ENCODE data around the gene NGF. TPM values are rescaled to one million over a fixed set of nuclear protein-coding genes. Genes with fewer than 3 reads are reported as not detected.

Gene NGF
- total and polyA plus RNA-seq, 2 of the 8 experiments (the other 6 are each of a cell fraction or from before 2014, with no cell fraction given) = 1.6 TPM; not detected in 1

DNA sequence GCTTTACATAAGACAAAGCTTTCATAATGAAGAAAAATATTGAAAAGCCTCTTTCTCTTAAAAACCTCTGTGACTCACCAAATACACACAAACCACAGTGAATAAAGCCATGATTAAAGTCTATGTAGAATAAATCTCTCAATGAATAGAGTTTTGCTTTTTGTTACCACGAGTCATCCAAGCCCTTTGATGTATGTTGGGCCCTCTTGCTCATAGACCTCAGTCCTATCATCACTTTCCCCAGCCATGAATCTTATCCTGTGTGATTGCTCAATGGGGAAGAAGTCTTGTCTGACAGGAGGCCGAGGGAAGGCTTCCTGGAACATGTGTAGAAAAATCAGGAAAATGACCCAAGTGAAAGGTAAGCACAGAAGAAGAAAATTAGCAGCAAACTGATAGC is 60.8 kb downstream of the NGF start:
- Histone ChIP-seq H2BK5ac (ENCODE audit: low read depth, low read length) (no peak overlapping the region), H3K56ac (replicated peaks; ENCODE audit: insufficient read length, low read depth, low read length) (no peak overlapping the region), H3K14ac (ENCODE audit: insufficient read length) (no peak overlapping the region), H4K20me1 (replicated peaks in 1 of 2; ENCODE audit: control insufficient read depth in 1 of 2, insufficient read depth in 2 of 2, low read length in 2 of 2) (no peaks in the 10 kb centered on the region), H3K23ac (ENCODE audit: insufficient read length) (no peak overlapping the region), H2BK12ac (ENCODE audit: low read depth, low read length) (no peak overlapping the region), H3K4me1 (replicated peaks in 1 of 4; ENCODE audit: control insufficient read depth in 3 of 4, insufficient read depth in 4 of 4, low read length in 3 of 4) (no peaks in the 10 kb centered on the region), H2BK20ac (ENCODE audit: low read length) (no peak overlapping the region), H4K91ac (replicated peaks; ENCODE audit: insufficient read length, low read length) (no peak overlapping the region), H2AFZ (ENCODE audit: low read length) (no peak overlapping the region), H3K18ac (ENCODE audit: extremely low read depth, low read length) (no peak overlapping the region), H3K9me3 (ENCODE audit: insufficient read depth in 2 of 2, low read depth in 1 of 2, low read length in 1 of 2) (peaks cover 5 to 7% of the 10 kb centered on the region in 2 experiments; a peak in 3 of 4 replicates), H2BK15ac (ENCODE audit: low read length) (no peak overlapping the region), H3K4me3 (ENCODE audit: extremely low read depth in 1 of 4, insufficient read depth in 2 of 4, low read depth in 3 of 4, low read length in 4 of 4) (no peak overlapping the region), H2BK120ac (replicated peaks; ENCODE audit: low read depth, low read length) (no peak overlapping the region), H4K5ac (ENCODE audit: insufficient read length, low read depth, low read length) (no peak overlapping the region), H3K27ac (ENCODE audit: low read depth, low read length) (no peak overlapping the region), H3K27me3 (replicated peaks in 1 of 4; ENCODE audit: control insufficient read depth in 3 of 4, extremely low read depth in 1 of 4, insufficient read depth in 3 of 4, low read length in 3 of 4) (no peaks in the 10 kb centered on the region), H3K79me1 (ENCODE audit: low read depth, low read length) (no peaks in the 10 kb centered on the region), H3K4ac (replicated peaks; ENCODE audit: insufficient read length, low read depth, low read length) (no peak overlapping the region), H3K9ac (replicated peaks in 1 of 4; ENCODE audit: extremely low read depth in 1 of 4, low read depth in 3 of 4, low read length in 3 of 4) (no peak overlapping the region), H4K8ac (ENCODE audit: extremely low read depth, insufficient read depth, low read length) (no peak overlapping the region), H3K4me2 (ENCODE audit: insufficient read depth in 1 of 2, low read depth in 2 of 2, low read length in 2 of 2) (no peak overlapping the region), H3K79me2 (ENCODE audit: control insufficient read depth in 1 of 2, insufficient read depth in 2 of 2, low read length in 2 of 2) (no peaks in the 10 kb centered on the region), H2AK5ac (ENCODE audit: low read depth, low read length) (no peak overlapping the region), H3K23me2 (ENCODE audit: low read depth, low read length) (no peaks in the 10 kb centered on the region), H3K36me3 (ENCODE audit: control insufficient read depth in 2 of 4, insufficient read depth in 4 of 4, low read length in 3 of 4) (no peaks in the 10 kb centered on the region)
- no peak for DNase-seq (ENCODE audit: low read depth in 1 of 2, low spot score in 2 of 2)
- no peak for FAIRE-seq
- WGBS, 2 experiments (ENCODE audit: extremely low coverage in 1 of 2, insufficient coverage in 1 of 2, insufficient read length in 1 of 2, insufficient replicate concordance in 2 of 2, low coverage in 1 of 2, low lambda C conversion rate in 2 of 2, missing lambda C conversion rate in 1 of 2) = 92% methylated on average over 2 of the region's 2 CpGs; no CpG with 5 or more reads in 1 of the 2 experiments
- ChIA-PET POLR2A (ENCODE audit: partially characterized antibody) (no interaction called here), CTCF (ENCODE audit: partially characterized antibody) (interaction anchor here (1.2 to 5.3 kb wide), 6 partner anchors 12 to 318 kb away, joined by 4 to 44 read pairs (median 19); no protein-coding TSS in a partner anchor)
- TF ChIP-seq POLR2AphosphoS5 (IDR thresholded peaks at IDR 0.05; ENCODE audit: low read depth, low read length) (no peak), NRF1 (IDR thresholded peaks at IDR 0.05; ENCODE audit: low read depth, low read length) (no peak), BACH1 (IDR thresholded peaks at IDR 0.05; ENCODE audit: low read length) (no peak), SP1 (IDR thresholded peaks at IDR 0.05; ENCODE audit: low read depth, low read length) (no peak), SRF (IDR thresholded peaks at IDR 0.05; ENCODE audit: low read depth, low read length) (no peak), HDAC6 (IDR thresholded peaks at IDR 0.05; ENCODE audit: low read depth, low read length) (no peak), PHF8 (conservative IDR thresholded peaks at IDR 0.05; ENCODE audit: low read depth, low read length) (no peak), GTF2F1 (IDR thresholded peaks at IDR 0.05; ENCODE audit: borderline replicate concordance, low read depth, low read length) (no peak), RAD21 (IDR thresholded peaks at IDR 0.05 in 1 of 2, conservative IDR thresholded peaks at IDR 0.05 in 1 of 2; ENCODE audit: low read depth in 2 of 2, low read length in 2 of 2) (no peak)
- TF ChIP-seq, protein P1, sequence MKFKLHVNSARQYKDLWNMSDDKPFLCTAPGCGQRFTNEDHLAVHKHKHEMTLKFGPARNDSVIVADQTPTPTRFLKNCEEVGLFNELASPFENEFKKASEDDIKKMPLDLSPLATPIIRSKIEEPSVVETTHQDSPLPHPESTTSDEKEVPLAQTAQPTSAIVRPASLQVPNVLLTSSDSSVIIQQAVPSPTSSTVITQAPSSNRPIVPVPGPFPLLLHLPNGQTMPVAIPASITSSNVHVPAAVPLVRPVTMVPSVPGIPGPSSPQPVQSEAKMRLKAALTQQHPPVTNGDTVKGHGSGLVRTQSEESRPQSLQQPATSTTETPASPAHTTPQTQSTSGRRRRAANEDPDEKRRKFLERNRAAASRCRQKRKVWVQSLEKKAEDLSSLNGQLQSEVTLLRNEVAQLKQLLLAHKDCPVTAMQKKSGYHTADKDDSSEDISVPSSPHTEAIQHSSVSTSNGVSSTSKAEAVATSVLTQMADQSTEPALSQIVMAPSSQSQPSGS (IDR thresholded peaks at IDR 0.05; ENCODE audit: low read length) = no peak
- TF ChIP-seq, protein P2, sequence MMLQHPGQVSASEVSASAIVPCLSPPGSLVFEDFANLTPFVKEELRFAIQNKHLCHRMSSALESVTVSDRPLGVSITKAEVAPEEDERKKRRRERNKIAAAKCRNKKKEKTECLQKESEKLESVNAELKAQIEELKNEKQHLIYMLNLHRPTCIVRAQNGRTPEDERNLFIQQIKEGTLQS (IDR thresholded peaks at IDR 0.05; ENCODE audit: insufficient read depth, low read depth, low read length) = no peak
- TF ChIP-seq, protein P3, sequence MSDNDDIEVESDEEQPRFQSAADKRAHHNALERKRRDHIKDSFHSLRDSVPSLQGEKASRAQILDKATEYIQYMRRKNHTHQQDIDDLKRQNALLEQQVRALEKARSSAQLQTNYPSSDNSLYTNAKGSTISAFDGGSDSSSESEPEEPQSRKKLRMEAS (IDR thresholded peaks at IDR 0.05) = no peak

All from H1 (cell line).